ENCODE measurements around the gene TCF15.

- TF ChIP-seq, protein P1, sequence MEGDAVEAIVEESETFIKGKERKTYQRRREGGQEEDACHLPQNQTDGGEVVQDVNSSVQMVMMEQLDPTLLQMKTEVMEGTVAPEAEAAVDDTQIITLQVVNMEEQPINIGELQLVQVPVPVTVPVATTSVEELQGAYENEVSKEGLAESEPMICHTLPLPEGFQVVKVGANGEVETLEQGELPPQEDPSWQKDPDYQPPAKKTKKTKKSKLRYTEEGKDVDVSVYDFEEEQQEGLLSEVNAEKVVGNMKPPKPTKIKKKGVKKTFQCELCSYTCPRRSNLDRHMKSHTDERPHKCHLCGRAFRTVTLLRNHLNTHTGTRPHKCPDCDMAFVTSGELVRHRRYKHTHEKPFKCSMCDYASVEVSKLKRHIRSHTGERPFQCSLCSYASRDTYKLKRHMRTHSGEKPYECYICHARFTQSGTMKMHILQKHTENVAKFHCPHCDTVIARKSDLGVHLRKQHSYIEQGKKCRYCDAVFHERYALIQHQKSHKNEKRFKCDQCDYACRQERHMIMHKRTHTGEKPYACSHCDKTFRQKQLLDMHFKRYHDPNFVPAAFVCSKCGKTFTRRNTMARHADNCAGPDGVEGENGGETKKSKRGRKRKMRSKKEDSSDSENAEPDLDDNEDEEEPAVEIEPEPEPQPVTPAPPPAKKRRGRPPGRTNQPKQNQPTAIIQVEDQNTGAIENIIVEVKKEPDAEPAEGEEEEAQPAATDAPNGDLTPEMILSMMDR (IDR thresholded peaks at IDR 0.05) = no peak
- TF ChIP-seq POLR2A (IDR thresholded peaks at IDR 0.05) = no peak
These were observed 31.4 kb upstream of the TCF15 start for GRCh38 chr20:641516-641875.
